IPS-20b (cell line): ENCODE measurements around the gene TIGD4.
A peak's percentile ranks its signal among the peaks of the same experiment; 100 is the strongest.

Source experiments
- H3K27ac ChIP-seq: one replicate; pipeline ENCODE4 v1.5.1; 2013; ENCODE audit warnings: low read length
- H3K27me3 ChIP-seq: 2 replicates; pipeline ENCODE4 v1.6.1; 2013; ENCODE audit warnings: mild to moderate bottlenecking, low read length, inconsistent platforms; ENCODE audit not compliant: insufficient read depth
- H3K36me3 ChIP-seq: 2 replicates; pipeline ENCODE4 v1.6.1; 2013; ENCODE audit warnings: low read depth, mild to moderate bottlenecking, inconsistent platforms, low read length, moderate library complexity; ENCODE audit not compliant: insufficient read depth
- H3K4me1 ChIP-seq: 2 replicates; pipeline ENCODE4 v1.6.1; 2013; ENCODE audit warnings: mild to moderate bottlenecking, control low read depth, inconsistent platforms, low read length, moderate library complexity; ENCODE audit not compliant: insufficient read depth
- H3K4me3 ChIP-seq: 2 replicates; pipeline ENCODE4 v1.5.1; 2013; ENCODE audit warnings: mild to moderate bottlenecking, low read length, inconsistent platforms
- H3K9ac ChIP-seq: 2 replicates; pipeline ENCODE4 v1.6.1; 2013; ENCODE audit warnings: low read depth, mild to moderate bottlenecking, inconsistent platforms, low read length, moderate library complexity
- H3K9me3 ChIP-seq: 2 replicates; pipeline ENCODE4 v1.6.1; 2013; ENCODE audit warnings: mild to moderate bottlenecking, low read depth, low read length, inconsistent platforms; ENCODE audit not compliant: insufficient read depth

The TIGD4 gene

GRCh38 chr4:152807294-152807829 is 27.8 kb upstream of the TIGD4 start:
- H3K27ac ChIP-seq: no peak overlapping the region
- H3K27me3 ChIP-seq: no peaks in the 10 kb centered on the region
- H3K9ac ChIP-seq: no peak overlapping the region
- peaks cover 11% of the 10 kb centered on the region; the same call in 1 of the 2 replicates for H3K4me1 ChIP-seq
- H3K36me3 ChIP-seq: no peaks in the 10 kb centered on the region
- no peaks in the 10 kb centered on the region; the same call in 1 of the 2 replicates for H3K9me3 ChIP-seq
- no peak overlapping the region for H3K4me3 ChIP-seq

GRCh38 chr4:152806501-152807125 is 27.1 kb upstream of the TIGD4 start:
- Histone ChIP-seq H3K9ac (no peak overlapping the region), H3K9me3 (no peaks in the 10 kb centered on the region; the same call in 1 of the 2 replicates), H3K4me3 (no peak overlapping the region), H3K27me3 (no peaks in the 10 kb centered on the region), H3K36me3 (no peaks in the 10 kb centered on the region), H3K4me1 (peaks cover 11% of the 10 kb centered on the region; the same call in 1 of the 2 replicates), H3K27ac (no peak overlapping the region)

- Histone ChIP-seq H3K9ac (no peak overlapping the region), H3K36me3 (no peaks in the 10 kb centered on the region), H3K9me3 (no peaks in the 10 kb centered on the region; the same call in 1 of the 2 replicates), H3K4me3 (no peak overlapping the region), H3K4me1 (peaks cover 11% of the 10 kb centered on the region; the same call in 1 of the 2 replicates), H3K27ac (no peak overlapping the region), H3K27me3 (no peaks in the 10 kb centered on the region)
These were observed 26.3 kb upstream of the TIGD4 start for GRCh38 chr4:152805818-152806217.

GRCh38 chr4:152805071-152805650 is 25.6 kb upstream of the TIGD4 start:
- Histone ChIP-seq H3K9me3 (no peaks in the 10 kb centered on the region; the same call in 1 of the 2 replicates), H3K4me3 (no peak overlapping the region), H3K9ac (no peak overlapping the region), H3K27ac (no peak overlapping the region), H3K36me3 (no peaks in the 10 kb centered on the region), H3K27me3 (no peaks in the 10 kb centered on the region), H3K4me1 (peaks cover 11% of the 10 kb centered on the region; the same call in 1 of the 2 replicates)

GRCh38 chr4:152803541-152803940 is 24.0 kb upstream of the TIGD4 start:
- Histone ChIP-seq H3K9me3 (no peaks in the 10 kb centered on the region; the same call in 1 of the 2 replicates), H3K27me3 (no peaks in the 10 kb centered on the region), H3K27ac (no peak overlapping the region), H3K4me1 (peaks cover 13% of the 10 kb centered on the region; the same call in 1 of the 2 replicates), H3K9ac (no peak overlapping the region), H3K4me3 (no peak overlapping the region), H3K36me3 (no peaks in the 10 kb centered on the region)

GRCh38 chr4:152795891-152796290 is 16.4 kb upstream of the TIGD4 start:
- H3K27ac ChIP-seq: no peak overlapping the region
- H3K36me3 ChIP-seq: no peaks in the 10 kb centered on the region
- H3K27me3 ChIP-seq: no peaks in the 10 kb centered on the region
- no peak overlapping the region for H3K9ac ChIP-seq
- no peaks in the 10 kb centered on the region for H3K9me3 ChIP-seq
- H3K4me3 ChIP-seq: no peak overlapping the region
- peaks cover 14% of the 10 kb centered on the region; the same call in 1 of the 2 replicates for H3K4me1 ChIP-seq

- H3K27me3 ChIP-seq: no peaks in the 10 kb centered on the region
- no peaks in the 10 kb centered on the region for H3K4me1 ChIP-seq
- H3K36me3 ChIP-seq: peaks cover 6% of the 10 kb centered on the region
- H3K9me3 ChIP-seq: no peaks in the 10 kb centered on the region
- no peak overlapping the region for H3K27ac ChIP-seq
- no peak overlapping the region for H3K4me3 ChIP-seq
- no peak overlapping the region for H3K9ac ChIP-seq
These were observed 7.1 kb upstream of the TIGD4 start for GRCh38 chr4:152786627-152787026.

- Histone ChIP-seq H3K36me3 (peaks cover 6% of the 10 kb centered on the region), H3K27me3 (no peaks in the 10 kb centered on the region), H3K4me3 (no peak overlapping the region), H3K4me1 (no peaks in the 10 kb centered on the region), H3K9me3 (no peaks in the 10 kb centered on the region), H3K9ac (no peak overlapping the region), H3K27ac (no peak overlapping the region)
These were observed 6.4 kb upstream of the TIGD4 start for GRCh38 chr4:152785639-152786615.

GRCh38 chr4:152784490-152785350 is 5.2 kb upstream of the TIGD4 start:
- Histone ChIP-seq H3K27me3 (no peaks in the 10 kb centered on the region), H3K36me3 (peaks cover 6% of the 10 kb centered on the region), H3K27ac (no peak overlapping the region), H3K9me3 (no peaks in the 10 kb centered on the region), H3K4me3 (no peak overlapping the region), H3K9ac (no peak overlapping the region), H3K4me1 (no peaks in the 10 kb centered on the region)

GRCh38 chr4:152780267-152780778 is 793 bp upstream of the TIGD4 start:
- peak overlapping the region; percentile 78; the same call in 1 of the 2 replicates for H3K9ac ChIP-seq
- H3K4me1 ChIP-seq: peaks cover 5% of the 10 kb centered on the region; the same call in 1 of the 2 replicates
- peak overlapping the region; percentile 16 for H3K27ac ChIP-seq
- peaks cover 6% of the 10 kb centered on the region for H3K36me3 ChIP-seq
- H3K27me3 ChIP-seq: peaks cover 8% of the 10 kb centered on the region; the same call in 1 of the 2 replicates
- H3K4me3 ChIP-seq: peak overlapping the region; percentile 90
- H3K9me3 ChIP-seq: no peaks in the 10 kb centered on the region
